Measurements from ENCODE around the gene CCDC33.
A peak's percentile ranks its signal among the peaks of the same experiment; 100 is the strongest.
"Not testable (repeated sequence)": the region's sequence is repeated elsewhere in the genome, so short reads cannot be mapped to it uniquely, and the experiment has no call there.

Gene CCDC33

GRCh38 chr15:74349241-74349778 lies 113.2 kb downstream of the CCDC33 start:
- Mint-ChIP-seq H3K4me3 (no peak overlapping the region), H3K4me1 (no peaks in the 10 kb centered on the region), H3K27me3 (peaks cover 21% of the 10 kb centered on the region), H3K9me3 (no peaks in the 10 kb centered on the region), H3K36me3 (ENCODE audit: insufficient read depth) (no peaks in the 10 kb centered on the region), H3K27ac (ENCODE audit: low read depth) (no peak overlapping the region)
- DNase-seq (ENCODE audit: low spot score in 2 of 2) = no peak
- ATAC-seq (replicated peaks; ENCODE audit: extremely low read depth, poor library complexity, severe bottlenecking) = no peak

GRCh38 chr15:74350295-74351275 lies 114.5 kb downstream of the CCDC33 start:
- H3K27me3 Mint-ChIP-seq = peaks cover 29% of the 10 kb centered on the region
- H3K36me3 Mint-ChIP-seq (ENCODE audit: insufficient read depth) = no peaks in the 10 kb centered on the region
- DNase-seq (ENCODE audit: low spot score in 2 of 2) (no peak), ATAC-seq (replicated peaks; ENCODE audit: extremely low read depth, poor library complexity, severe bottlenecking) (no peak)
- no peak overlapping the region for H3K27ac Mint-ChIP-seq (ENCODE audit: low read depth)
- no peaks in the 10 kb centered on the region for H3K9me3 Mint-ChIP-seq
- H3K4me3 Mint-ChIP-seq = no peak overlapping the region
- no peaks in the 10 kb centered on the region for H3K4me1 Mint-ChIP-seq

- H3K4me1 Mint-ChIP-seq = no peaks in the 10 kb centered on the region
- no peak overlapping the region for H3K4me3 Mint-ChIP-seq
- DNase-seq (ENCODE audit: low spot score in 2 of 2) = no peak
- no peaks in the 10 kb centered on the region for H3K9me3 Mint-ChIP-seq
- no peak overlapping the region for H3K27ac Mint-ChIP-seq (ENCODE audit: low read depth)
- peaks cover 25% of the 10 kb centered on the region for H3K27me3 Mint-ChIP-seq
- no peaks in the 10 kb centered on the region for H3K36me3 Mint-ChIP-seq (ENCODE audit: insufficient read depth)
- ATAC-seq (replicated peaks; ENCODE audit: extremely low read depth, poor library complexity, severe bottlenecking) = no peak
Observed at GRCh38 chr15:74351670-74352069, 115.5 kb downstream of the CCDC33 start.

DNA sequence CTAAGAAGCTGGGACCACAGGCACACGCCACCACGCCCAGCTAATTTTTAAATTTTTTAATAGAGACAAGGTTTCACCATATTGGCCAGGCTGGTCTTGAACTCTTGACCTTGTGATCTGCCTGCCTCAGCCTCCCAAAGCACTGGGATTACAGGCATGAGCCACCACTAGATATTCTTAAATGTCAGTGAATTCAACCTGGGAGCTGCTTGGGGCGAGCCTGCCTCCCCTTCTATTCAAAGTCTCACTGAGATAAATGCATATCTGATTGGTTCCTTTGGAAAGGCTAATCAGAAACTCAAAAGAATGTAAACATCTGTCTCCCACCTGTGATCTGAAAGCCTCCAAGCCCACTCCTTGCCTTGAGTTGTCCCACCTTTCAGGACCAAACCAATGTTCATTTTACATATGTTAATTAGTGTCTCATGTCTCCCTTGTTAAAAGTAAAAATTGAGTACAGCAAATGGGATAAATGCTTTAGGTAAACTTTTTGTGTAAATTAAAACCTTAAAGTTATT lies 116.3 kb downstream of the CCDC33 start:
- ATAC-seq (replicated peaks; ENCODE audit: extremely low read depth, poor library complexity, severe bottlenecking) (no peak), DNase-seq (ENCODE audit: low spot score in 2 of 2) (no peak)
- Mint-ChIP-seq H3K27me3 (peaks cover 25% of the 10 kb centered on the region), H3K9me3 (no peaks in the 10 kb centered on the region), H3K36me3 (ENCODE audit: insufficient read depth) (no peaks in the 10 kb centered on the region), H3K27ac (ENCODE audit: low read depth) (no peak overlapping the region), H3K4me3 (no peak overlapping the region), H3K4me1 (no peaks in the 10 kb centered on the region)

- H3K4me1 Mint-ChIP-seq; ATAC-seq (replicated peaks; ENCODE audit: extremely low read depth, poor library complexity, severe bottlenecking); DNase-seq (ENCODE audit: low spot score in 2 of 2); H3K4me3 Mint-ChIP-seq; H3K36me3 Mint-ChIP-seq (ENCODE audit: insufficient read depth); H3K9me3 Mint-ChIP-seq; H3K27ac Mint-ChIP-seq (ENCODE audit: low read depth): not testable (repeated sequence)
- peaks cover 25% of the 10 kb centered on the region for H3K27me3 Mint-ChIP-seq
Observed at GRCh38 chr15:74353992-74354391, 117.9 kb downstream of the CCDC33 start.

DNA sequence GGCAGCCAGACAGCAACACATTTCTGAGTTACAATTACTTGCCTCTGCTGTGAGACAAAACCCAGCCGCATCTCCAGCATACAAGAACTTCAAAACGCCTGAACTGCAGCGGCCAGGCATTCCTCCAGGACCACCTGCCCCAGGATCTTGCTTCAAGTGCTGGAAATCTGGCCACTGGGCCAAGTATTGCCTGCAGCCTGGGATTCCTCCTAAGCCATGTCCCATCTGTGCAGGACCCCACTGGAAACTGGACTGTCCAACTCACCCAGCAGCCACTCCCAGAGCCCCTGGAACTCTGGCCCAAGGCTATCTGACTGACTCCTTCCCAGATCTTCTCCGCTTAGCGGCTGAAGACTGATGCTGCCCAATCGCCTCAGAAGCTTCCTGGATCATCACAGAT lies 119.9 kb downstream of the CCDC33 start:
- not testable (repeated sequence) for H3K4me3 Mint-ChIP-seq; ATAC-seq (replicated peaks; ENCODE audit: extremely low read depth, poor library complexity, severe bottlenecking); H3K4me1 Mint-ChIP-seq; DNase-seq (ENCODE audit: low spot score in 2 of 2); H3K9me3 Mint-ChIP-seq; H3K36me3 Mint-ChIP-seq (ENCODE audit: insufficient read depth); H3K27ac Mint-ChIP-seq (ENCODE audit: low read depth)
- peaks cover 25% of the 10 kb centered on the region for H3K27me3 Mint-ChIP-seq

DNA sequence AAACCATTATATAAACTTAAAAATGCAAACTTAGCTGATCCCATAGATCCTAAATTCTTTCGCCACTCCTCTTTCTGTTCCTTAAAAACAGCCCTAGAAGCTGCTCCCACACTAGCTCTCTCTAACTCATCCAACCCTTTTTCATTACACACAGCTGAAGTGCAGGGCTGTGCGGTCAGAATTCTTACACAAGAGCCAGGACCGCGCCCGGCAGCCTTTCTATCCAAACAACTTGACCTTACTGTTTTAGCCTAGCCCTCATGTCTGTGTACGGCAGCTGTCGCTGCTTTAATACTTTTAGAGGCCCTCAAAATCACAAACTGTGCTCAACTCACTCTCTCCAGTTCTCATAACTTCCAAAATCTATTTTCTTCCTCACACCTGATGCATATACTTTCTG lies 121.4 kb downstream of the CCDC33 start:
- H3K4me1 Mint-ChIP-seq; H3K27ac Mint-ChIP-seq (ENCODE audit: low read depth); ATAC-seq (replicated peaks; ENCODE audit: extremely low read depth, poor library complexity, severe bottlenecking): not testable (repeated sequence)

DNA sequence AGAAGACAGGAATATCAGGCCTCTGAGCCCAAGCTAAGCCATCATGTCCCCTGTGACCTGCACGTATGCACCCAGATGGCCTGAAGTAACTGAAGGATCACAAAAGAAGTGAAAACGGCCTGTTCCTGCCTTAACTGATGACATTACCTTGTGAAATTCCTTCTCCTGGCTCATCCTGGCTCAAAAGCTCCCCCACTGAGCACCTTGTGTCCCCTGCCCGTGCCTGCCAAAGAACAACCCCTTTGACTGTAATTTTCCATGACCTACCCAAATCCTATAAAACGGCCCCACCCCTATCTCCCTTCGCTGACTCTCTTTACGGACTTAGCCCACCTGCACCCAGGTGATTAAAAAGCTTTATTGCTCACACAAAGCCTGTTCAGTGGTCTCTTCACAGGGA lies 123.2 kb downstream of the CCDC33 start:
- H3K4me1 Mint-ChIP-seq; ATAC-seq (replicated peaks; ENCODE audit: extremely low read depth, poor library complexity, severe bottlenecking); H3K36me3 Mint-ChIP-seq (ENCODE audit: insufficient read depth); H3K9me3 Mint-ChIP-seq; H3K27ac Mint-ChIP-seq (ENCODE audit: low read depth); DNase-seq (ENCODE audit: low spot score in 2 of 2); H3K4me3 Mint-ChIP-seq: not testable (repeated sequence)
- H3K27me3 Mint-ChIP-seq = peaks cover 21% of the 10 kb centered on the region

More for the DNA sequence above, 121.4 kb downstream of the CCDC33 start:
- H3K9me3 Mint-ChIP-seq; DNase-seq (ENCODE audit: low spot score in 2 of 2); H3K4me3 Mint-ChIP-seq; H3K36me3 Mint-ChIP-seq (ENCODE audit: insufficient read depth): not testable (repeated sequence)
- H3K27me3 Mint-ChIP-seq = peaks cover 25% of the 10 kb centered on the region

- not testable (repeated sequence) for ATAC-seq (replicated peaks; ENCODE audit: extremely low read depth, poor library complexity, severe bottlenecking); H3K4me3 Mint-ChIP-seq; H3K4me1 Mint-ChIP-seq; H3K9me3 Mint-ChIP-seq; H3K27ac Mint-ChIP-seq (ENCODE audit: low read depth); DNase-seq (ENCODE audit: low spot score in 2 of 2); H3K36me3 Mint-ChIP-seq (ENCODE audit: insufficient read depth)
- peaks cover 20% of the 10 kb centered on the region for H3K27me3 Mint-ChIP-seq
Observed at GRCh38 chr15:74360855-74361254, 124.7 kb downstream of the CCDC33 start.

DNA sequence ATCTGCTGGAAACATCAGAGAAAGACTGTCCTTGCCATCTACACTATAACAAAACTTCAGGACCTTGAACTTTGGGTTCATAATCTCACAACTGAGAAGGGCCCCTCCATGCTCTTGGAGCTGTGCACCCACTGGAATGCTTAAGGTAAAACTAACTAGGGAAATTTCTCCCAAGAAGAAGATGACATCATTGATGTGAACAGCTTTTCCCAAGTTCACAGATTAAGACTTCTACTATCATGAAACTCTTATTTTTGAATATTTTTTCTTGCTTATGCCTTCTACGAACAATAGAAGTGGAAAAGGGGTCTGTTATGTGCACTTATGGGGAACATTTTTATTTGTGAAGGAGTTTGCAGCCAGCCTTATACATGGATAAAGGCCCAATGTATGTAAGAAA lies 126.4 kb downstream of the CCDC33 start:
- Mint-ChIP-seq H3K4me1 (no peaks in the 10 kb centered on the region), H3K27me3 (peaks cover 30% of the 10 kb centered on the region), H3K27ac (ENCODE audit: low read depth) (no peak overlapping the region), H3K36me3 (ENCODE audit: insufficient read depth) (no peaks in the 10 kb centered on the region), H3K4me3 (no peak overlapping the region), H3K9me3 (no peaks in the 10 kb centered on the region)
- no peak for ATAC-seq (replicated peaks; ENCODE audit: extremely low read depth, poor library complexity, severe bottlenecking)
- no peak for DNase-seq (ENCODE audit: low spot score in 2 of 2)

- H3K27me3 Mint-ChIP-seq = peaks cover 54% of the 10 kb centered on the region
- DNase-seq (ENCODE audit: low spot score in 2 of 2) = no peak
- no peaks in the 10 kb centered on the region for H3K36me3 Mint-ChIP-seq (ENCODE audit: insufficient read depth)
- no peaks in the 10 kb centered on the region for H3K4me1 Mint-ChIP-seq
- no peaks in the 10 kb centered on the region for H3K9me3 Mint-ChIP-seq
- no peak for ATAC-seq (replicated peaks; ENCODE audit: extremely low read depth, poor library complexity, severe bottlenecking)
- no peak overlapping the region for H3K27ac Mint-ChIP-seq (ENCODE audit: low read depth)
- peak overlapping the region; percentile 63 for H3K4me3 Mint-ChIP-seq
Observed at GRCh38 chr15:74364936-74365597, 128.9 kb downstream of the CCDC33 start.

GRCh38 chr15:74365598-74366445 lies 129.7 kb downstream of the CCDC33 start:
- no peaks in the 10 kb centered on the region for H3K4me1 Mint-ChIP-seq
- H3K36me3 Mint-ChIP-seq (ENCODE audit: insufficient read depth) = no peaks in the 10 kb centered on the region
- H3K27me3 Mint-ChIP-seq = peaks cover 61% of the 10 kb centered on the region
- ATAC-seq (replicated peaks; ENCODE audit: extremely low read depth, poor library complexity, severe bottlenecking) = peak; percentile 6
- no peak for DNase-seq (ENCODE audit: low spot score in 2 of 2)
- no peaks in the 10 kb centered on the region for H3K9me3 Mint-ChIP-seq
- peak overlapping the region; percentile 63 for H3K4me3 Mint-ChIP-seq
- H3K27ac Mint-ChIP-seq (ENCODE audit: low read depth) = no peak overlapping the region

Measured in central memory CD8-positive, alpha-beta T cell (primary cell).